ENCODE data around the gene GATAD2A.

The GATAD2A gene

GRCh38 chr19:19534556-19535265, 129.2 kb downstream of the GATAD2A start:
- DNase-seq = no peak

- DNase-seq = no peak
These were observed 130.1 kb downstream of the GATAD2A start for GRCh38 chr19:19535311-19536191.

- no peak for DNase-seq
These were observed 131.9 kb downstream of the GATAD2A start for GRCh38 chr19:19537075-19538048.

GRCh38 chr19:19538061-19538784, 132.7 kb downstream of the GATAD2A start, which contains the start of gene CILP2:
TSS of gene CILP2 (plus strand) at chr19:19538265. CDS start at chr19:19538350, 85 bp downstream.
- DNase-seq = peak; percentile 26

- DNase-seq = no peak
These were observed 133.3 kb downstream of the GATAD2A start for GRCh38 chr19:19538785-19539166.

- no peak for DNase-seq
These were observed 134.2 kb downstream of the GATAD2A start for GRCh38 chr19:19539698-19540063.

GRCh38 chr19:19540064-19540714, 134.7 kb downstream of the GATAD2A start:
- DNase-seq = peak; percentile 41

- DNase-seq = peak; percentile 64
These were observed 135.4 kb downstream of the GATAD2A start for GRCh38 chr19:19540715-19541515.

GRCh38 chr19:19541616-19542015, 136.1 kb downstream of the GATAD2A start:
- no peak for DNase-seq

GRCh38 chr19:19542507-19542906, 137.0 kb downstream of the GATAD2A start:
- DNase-seq = no peak

- DNase-seq = no peak
These were observed 137.6 kb downstream of the GATAD2A start for GRCh38 chr19:19543101-19543500.

- DNase-seq = no peak
These were observed 138.2 kb downstream of the GATAD2A start for GRCh38 chr19:19543640-19544039.

GRCh38 chr19:19544257-19544953, 138.9 kb downstream of the GATAD2A start:
- DNase-seq = no peak

GRCh38 chr19:19544954-19545591, 139.6 kb downstream of the GATAD2A start:
- no peak for DNase-seq

- DNase-seq = no peak
These were observed 140.2 kb downstream of the GATAD2A start for GRCh38 chr19:19545707-19546106.

- DNase-seq = no peak
These were observed 141.3 kb downstream of the GATAD2A start for GRCh38 chr19:19546751-19547162.

- no peak for DNase-seq
These were observed 142.3 kb downstream of the GATAD2A start for GRCh38 chr19:19547674-19548336.

GRCh38 chr19:19548915-19549759, 143.7 kb downstream of the GATAD2A start:
- no peak for DNase-seq
